A673 (cell line): ENCODE measurements around the gene TET3. TPM values are rescaled to one million over a fixed set of nuclear protein-coding genes. Genes with fewer than 3 reads are reported as not detected.

Source experiments
- BruUV-seq: library from RNA; stranded (reverse); fragments of 400-500 nt; replicated peaks from 2 replicates; lab custom pipeline; 2021; lab: Mats Ljungman, UMichigan
- CTCF ChIA-PET: fragments of 300-600 bp; sonication (Branson Sonifier 250); formaldehyde crosslinking; loops from one replicate; lab custom pipeline; 2022; ENCODE audit warnings: antibody characterized with exemption; lab: Charles Lee
- POLR2A ChIA-PET: fragments of 300-600 bp; sonication (Branson Sonifier 250); formaldehyde crosslinking; loops from one replicate; lab custom pipeline; 2022; ENCODE audit warnings: antibody characterized with exemption; ENCODE audit not compliant: low non-redundant PET; lab: Charles Lee
- DNase-seq: peaks from one replicate; pipeline ENCODE4 v3.0.0-alpha.2; 2015; ENCODE audit warnings: low spot score
- H3K27ac ChIP-seq: fragments of 200-600 bp; sonication (generic); 2 replicates; pipeline ENCODE4 v1.5.1; 2016; ENCODE audit warnings: mixed run types, low read depth, mild to moderate bottlenecking, mixed read lengths, antibody characterized with exemption, low read length; ENCODE audit not compliant: poor library complexity, severe bottlenecking
- H3K27me3 ChIP-seq: fragments of 200-600 bp; sonication (generic); replicated peaks from 2 replicates; pipeline ENCODE4 v1.6.1; 2017; ENCODE audit warnings: mixed run types, low read depth, mild to moderate bottlenecking, mixed read lengths, antibody characterized with exemption, low read length; ENCODE audit not compliant: insufficient read depth, poor library complexity
- H3K36me3 ChIP-seq: fragments of 200-600 bp; sonication (generic); 2 replicates; pipeline ENCODE4 v1.6.1; 2016; ENCODE audit warnings: mixed run types, mild to moderate bottlenecking, mixed read lengths, antibody characterized with exemption, low read length; ENCODE audit not compliant: insufficient read depth, poor library complexity, severe bottlenecking
- H3K4me1 ChIP-seq: fragments of 200-600 bp; sonication (generic); 2 replicates; pipeline ENCODE4 v1.6.1; 2017; ENCODE audit warnings: mixed run types, mild to moderate bottlenecking, mixed read lengths, antibody characterized with exemption, low read length; ENCODE audit not compliant: insufficient read depth, poor library complexity, severe bottlenecking
- H3K4me3 ChIP-seq: fragments of 200-600 bp; sonication (generic); 2 replicates; pipeline ENCODE4 v1.5.1; 2016; ENCODE audit warnings: low read depth, mixed run types, mild to moderate bottlenecking, mixed read lengths, low read length; ENCODE audit not compliant: poor library complexity, severe bottlenecking
- H3K9me3 ChIP-seq: fragments of 200-600 bp; sonication (generic); 2 replicates; pipeline ENCODE4 v1.6.1; 2016; ENCODE audit warnings: mixed run types, low read depth, mild to moderate bottlenecking, mixed read lengths, antibody characterized with exemption, low read length; ENCODE audit not compliant: poor library complexity, severe bottlenecking
- EZH2 ChIP-seq: fragments of 200-600 bp; sonication (generic); IDR thresholded peaks from 2 replicates; pipeline ENCODE4 v1.6.1; 2017; ENCODE audit warnings: borderline replicate concordance, low read depth, mild to moderate bottlenecking, mixed read lengths, antibody characterized with exemption, low read length; ENCODE audit not compliant: poor library complexity, severe bottlenecking
- intact Hi-C: fragments of 100-400 bp; cut with micrococcal nuclease; formaldehyde crosslinking; loops from one replicate; pipeline ENCODE4 v1.10.0; 2022; ENCODE audit not compliant: unreplicated experiment
- total RNA-seq: library from RNA; stranded (reverse); gene quantifications from 2 replicates; pipeline ENCODE4 v1.2.3, GENCODE V29; 2021
- TF ChIP-seq, protein P1 (sequence below): fragments of 300-800, 200-600 bp; sonication (generic); conservative IDR thresholded peaks from 2 replicates; pipeline ENCODE4 v1.5.1; 2017; ENCODE audit warnings: low read depth, mild to moderate bottlenecking, antibody characterized with exemption, low read length, moderate library complexity, mixed read lengths

TET3 gene
- total RNA-seq, 1 experiment from 2014 or later, result 26.3 TPM

DNA sequence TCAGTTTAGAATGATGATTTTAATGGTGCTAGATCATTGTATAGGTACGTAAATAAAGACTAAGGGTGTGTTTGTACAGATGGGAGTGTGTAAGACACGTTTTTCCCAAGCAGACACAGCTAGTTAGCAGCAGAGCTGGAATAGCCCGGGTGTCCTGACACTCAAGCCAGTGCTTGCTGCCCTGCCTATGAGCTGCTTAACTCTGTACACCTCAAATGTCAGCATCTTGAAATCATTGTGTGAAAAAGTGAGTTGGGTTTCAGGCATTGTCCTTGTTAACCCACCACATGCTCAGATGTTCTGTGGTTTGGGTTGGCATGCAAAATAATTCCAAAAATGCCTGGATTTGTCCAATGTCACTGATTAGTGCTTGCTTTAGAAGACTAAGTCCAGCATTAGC lies 13.0 kb upstream of the TET3 start:
- POLR2A ChIA-PET, result no interaction called here
- no peaks in the 10 kb centered on the region for H3K4me1 ChIP-seq
- H3K9me3 ChIP-seq, result no peaks in the 10 kb centered on the region
- H3K27ac ChIP-seq, result no peak overlapping the region
- no peak for TF ChIP-seq EZH2
- TF ChIP-seq, protein P1, sequence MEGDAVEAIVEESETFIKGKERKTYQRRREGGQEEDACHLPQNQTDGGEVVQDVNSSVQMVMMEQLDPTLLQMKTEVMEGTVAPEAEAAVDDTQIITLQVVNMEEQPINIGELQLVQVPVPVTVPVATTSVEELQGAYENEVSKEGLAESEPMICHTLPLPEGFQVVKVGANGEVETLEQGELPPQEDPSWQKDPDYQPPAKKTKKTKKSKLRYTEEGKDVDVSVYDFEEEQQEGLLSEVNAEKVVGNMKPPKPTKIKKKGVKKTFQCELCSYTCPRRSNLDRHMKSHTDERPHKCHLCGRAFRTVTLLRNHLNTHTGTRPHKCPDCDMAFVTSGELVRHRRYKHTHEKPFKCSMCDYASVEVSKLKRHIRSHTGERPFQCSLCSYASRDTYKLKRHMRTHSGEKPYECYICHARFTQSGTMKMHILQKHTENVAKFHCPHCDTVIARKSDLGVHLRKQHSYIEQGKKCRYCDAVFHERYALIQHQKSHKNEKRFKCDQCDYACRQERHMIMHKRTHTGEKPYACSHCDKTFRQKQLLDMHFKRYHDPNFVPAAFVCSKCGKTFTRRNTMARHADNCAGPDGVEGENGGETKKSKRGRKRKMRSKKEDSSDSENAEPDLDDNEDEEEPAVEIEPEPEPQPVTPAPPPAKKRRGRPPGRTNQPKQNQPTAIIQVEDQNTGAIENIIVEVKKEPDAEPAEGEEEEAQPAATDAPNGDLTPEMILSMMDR, result no peak
- no peak for DNase-seq
- BruUV-seq, result no TSS peak
- intact Hi-C loops, result no loop called here
- CTCF ChIA-PET, result no interaction called here
- no peak overlapping the region for H3K4me3 ChIP-seq
- no peaks in the 10 kb centered on the region for H3K27me3 ChIP-seq
- H3K36me3 ChIP-seq, result no peaks in the 10 kb centered on the region

DNA sequence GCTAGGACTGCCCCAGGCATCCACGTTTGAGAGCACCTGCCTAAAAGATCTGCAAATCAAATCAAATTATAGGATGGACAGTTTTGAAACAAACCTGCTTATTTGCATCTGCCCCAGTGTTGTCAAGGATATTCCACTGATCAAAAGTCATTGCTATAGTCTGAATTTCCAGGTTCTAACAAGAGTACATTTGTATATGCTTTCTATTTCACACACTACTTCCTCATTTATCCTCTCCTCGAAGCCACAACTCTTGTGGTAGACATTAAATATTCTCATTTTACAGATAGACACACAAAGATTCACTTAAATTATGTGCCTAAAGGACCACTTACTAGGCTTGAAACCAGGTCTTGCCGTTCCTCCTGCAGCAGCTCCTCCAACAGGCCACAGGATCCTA lies 11.9 kb upstream of the TET3 start:
- TF ChIP-seq, protein P1, result no peak
- TF ChIP-seq EZH2, result no peak
- no TSS peak for BruUV-seq
- no peak for DNase-seq
- Histone ChIP-seq H3K27ac (no peak overlapping the region), H3K4me1 (no peaks in the 10 kb centered on the region), H3K9me3 (no peaks in the 10 kb centered on the region), H3K36me3 (no peaks in the 10 kb centered on the region), H3K4me3 (no peak overlapping the region), H3K27me3 (no peaks in the 10 kb centered on the region)
- POLR2A ChIA-PET, result no interaction called here
- intact Hi-C loops, result no loop called here
- CTCF ChIA-PET, result no interaction called here

DNA sequence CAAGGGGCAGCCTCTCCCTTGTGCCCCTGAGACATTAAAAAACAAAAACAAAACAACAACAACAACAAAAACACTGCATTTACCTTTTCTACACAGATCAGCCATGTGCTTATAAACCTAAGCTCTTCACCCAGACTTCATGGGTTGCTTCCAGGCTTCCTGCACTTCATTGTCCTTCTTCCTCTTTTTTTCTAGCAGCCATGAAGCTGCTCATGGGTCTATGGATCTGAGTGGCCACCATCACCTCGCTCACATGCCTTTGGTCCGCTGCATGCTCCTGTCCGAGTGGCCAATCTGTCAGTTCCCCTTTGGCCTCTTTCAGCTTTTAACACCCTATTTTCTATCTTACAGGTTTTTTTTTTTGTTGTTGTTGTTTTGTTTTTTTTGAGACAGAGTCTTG lies 9.0 kb upstream of the TET3 start:
- ChIA-PET POLR2A (interaction anchor here (0.6 kb wide), 1 partner anchor 200 kb away, joined by 23 read pairs; no protein-coding TSS in a partner anchor), CTCF (no interaction called here)
- DNase-seq, result no peak
- intact Hi-C loops, result no loop called here
- Histone ChIP-seq H3K9me3 (no peaks in the 10 kb centered on the region), H3K4me3 (no peak overlapping the region), H3K27me3 (no peaks in the 10 kb centered on the region), H3K4me1 (peaks cover 5% of the 10 kb centered on the region), H3K27ac (no peak overlapping the region), H3K36me3 (no peaks in the 10 kb centered on the region)
- no TSS peak for BruUV-seq
- TF ChIP-seq EZH2, result no peak
- TF ChIP-seq, protein P1, result no peak
